ENCODE results near the gene PLEKHF1.

The PLEKHF1 gene

DNA sequence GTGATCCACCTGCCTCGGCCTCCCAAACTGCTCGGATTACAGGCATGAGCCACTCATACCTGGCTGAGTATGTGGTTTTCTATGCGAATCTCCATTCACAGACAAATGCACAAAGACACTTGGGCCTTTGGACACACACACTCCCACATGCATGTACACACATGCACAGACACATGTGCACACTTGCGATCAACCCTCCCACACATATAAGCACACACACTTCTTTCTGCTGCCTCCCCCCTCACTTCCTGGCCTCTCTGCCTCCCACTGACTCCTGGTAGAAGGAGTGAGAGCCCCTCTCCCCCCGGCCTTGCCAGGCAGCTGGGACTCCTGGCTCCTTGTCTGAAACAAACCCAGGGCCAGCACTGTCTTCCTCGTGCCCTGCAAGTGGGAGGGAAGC is 29.3 kb upstream of the PLEKHF1 start:
- DNase-seq = no peak

DNA sequence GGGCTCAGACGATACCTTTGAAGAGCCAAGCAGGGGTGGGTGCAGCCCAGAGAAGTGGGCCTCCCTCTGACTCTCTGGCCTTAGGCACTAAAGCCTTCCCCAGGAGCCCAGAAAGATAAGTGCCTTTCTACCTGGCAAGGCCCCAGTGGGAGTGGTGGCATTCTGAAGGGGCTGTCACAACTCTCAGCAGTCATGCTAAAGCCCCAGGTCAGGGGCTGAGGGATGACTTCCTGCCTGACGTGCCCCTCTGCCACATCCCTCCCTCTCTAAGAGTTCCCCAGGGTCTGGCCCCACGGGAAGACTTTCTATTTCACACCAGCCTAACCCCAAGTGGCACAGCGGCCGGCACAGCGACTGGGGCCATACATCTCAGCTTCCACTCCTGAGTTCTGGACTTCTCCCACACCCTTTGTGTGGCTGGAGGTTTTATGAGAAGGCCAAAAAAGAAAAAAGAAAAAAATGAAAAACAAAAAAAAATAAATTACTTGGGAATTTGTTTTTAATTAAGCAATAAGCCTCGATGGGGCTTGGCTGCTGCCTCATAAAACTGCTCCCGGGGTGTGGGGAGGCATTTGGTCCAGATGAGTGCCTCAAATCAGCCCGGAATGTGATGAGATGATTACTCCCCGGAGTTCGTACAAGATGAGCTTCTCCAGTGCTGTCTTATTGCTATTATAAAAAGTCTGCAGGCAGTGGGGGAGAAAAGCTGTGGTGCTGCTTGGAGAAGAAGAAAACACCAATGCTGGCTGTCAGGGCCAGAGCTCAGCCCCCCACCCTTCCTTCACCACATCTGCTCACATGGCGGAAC is 28.5 kb upstream of the PLEKHF1 start:
- no peak for DNase-seq

DNA sequence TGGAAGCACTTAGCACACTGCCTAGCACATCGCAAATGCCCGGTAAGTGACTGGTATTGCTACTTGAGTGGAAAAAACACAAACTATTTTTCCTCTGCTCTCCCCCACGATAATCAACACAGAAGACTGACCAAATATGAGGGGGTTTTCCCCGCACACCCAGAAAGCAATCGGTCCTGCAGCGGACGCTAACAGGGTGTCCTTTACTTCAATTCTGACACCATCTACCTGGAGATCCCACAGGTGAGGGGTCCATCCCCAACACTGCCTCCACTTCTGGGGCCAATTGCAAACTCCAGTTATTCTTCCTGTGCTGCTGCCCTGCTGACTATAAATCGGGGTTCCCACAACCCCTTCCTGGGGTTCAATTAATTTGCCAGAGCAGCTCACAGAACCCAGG is 26.2 kb upstream of the PLEKHF1 start:
- DNase-seq = no peak

- DNase-seq = no peak
Observed at GRCh38 chr19:29640231-29640630, 25.0 kb upstream of the PLEKHF1 start.

GRCh38 chr19:29641597-29641996 is 23.7 kb upstream of the PLEKHF1 start:
- no peak for DNase-seq

- DNase-seq = no peak
Observed at GRCh38 chr19:29643361-29643935, 21.8 kb upstream of the PLEKHF1 start.

DNA sequence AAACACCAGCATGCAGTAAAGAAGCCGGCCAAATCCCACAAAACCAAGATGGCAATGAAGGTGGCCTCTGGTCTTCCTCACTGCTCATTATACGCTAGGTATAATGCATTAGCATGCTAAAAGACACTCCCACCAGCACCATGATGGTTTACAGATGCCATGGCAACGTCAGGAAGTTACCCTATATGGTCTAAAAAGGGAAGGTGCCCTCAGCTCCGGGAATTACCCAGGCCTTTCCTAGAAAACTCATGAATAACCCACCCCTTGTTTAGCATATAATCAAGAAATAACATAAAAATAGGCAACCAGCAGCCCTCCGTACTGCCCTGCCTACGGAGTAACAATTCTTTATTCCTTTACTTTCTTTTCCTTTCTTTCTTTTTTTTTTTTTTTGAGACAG is 21.1 kb upstream of the PLEKHF1 start:
- no peak for DNase-seq

GRCh38 chr19:29645491-29645867 is 19.8 kb upstream of the PLEKHF1 start:
- no peak for DNase-seq

DNA sequence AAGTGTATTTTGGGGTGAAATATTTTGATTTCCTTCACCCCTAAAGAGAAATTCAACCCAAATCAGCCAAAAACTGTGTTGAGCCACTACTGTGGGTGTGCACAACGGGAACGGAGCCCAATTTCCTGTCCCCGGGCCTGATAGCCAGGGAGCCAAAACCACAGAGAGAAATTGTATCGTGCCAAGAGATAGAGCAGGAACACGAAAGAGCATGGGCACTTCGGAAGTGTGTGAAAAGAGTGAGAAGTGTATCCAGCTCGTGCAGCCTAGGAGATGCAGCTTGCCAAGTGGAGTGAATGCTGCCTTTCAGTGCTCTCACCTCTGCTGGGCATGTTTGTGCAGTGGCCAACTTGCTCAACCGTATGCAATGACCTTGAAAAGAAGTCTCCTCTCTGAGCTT is 19.4 kb upstream of the PLEKHF1 start:
- DNase-seq = no peak

- no peak for DNase-seq
Observed at GRCh38 chr19:29650772-29651387, 14.4 kb upstream of the PLEKHF1 start.

DNA sequence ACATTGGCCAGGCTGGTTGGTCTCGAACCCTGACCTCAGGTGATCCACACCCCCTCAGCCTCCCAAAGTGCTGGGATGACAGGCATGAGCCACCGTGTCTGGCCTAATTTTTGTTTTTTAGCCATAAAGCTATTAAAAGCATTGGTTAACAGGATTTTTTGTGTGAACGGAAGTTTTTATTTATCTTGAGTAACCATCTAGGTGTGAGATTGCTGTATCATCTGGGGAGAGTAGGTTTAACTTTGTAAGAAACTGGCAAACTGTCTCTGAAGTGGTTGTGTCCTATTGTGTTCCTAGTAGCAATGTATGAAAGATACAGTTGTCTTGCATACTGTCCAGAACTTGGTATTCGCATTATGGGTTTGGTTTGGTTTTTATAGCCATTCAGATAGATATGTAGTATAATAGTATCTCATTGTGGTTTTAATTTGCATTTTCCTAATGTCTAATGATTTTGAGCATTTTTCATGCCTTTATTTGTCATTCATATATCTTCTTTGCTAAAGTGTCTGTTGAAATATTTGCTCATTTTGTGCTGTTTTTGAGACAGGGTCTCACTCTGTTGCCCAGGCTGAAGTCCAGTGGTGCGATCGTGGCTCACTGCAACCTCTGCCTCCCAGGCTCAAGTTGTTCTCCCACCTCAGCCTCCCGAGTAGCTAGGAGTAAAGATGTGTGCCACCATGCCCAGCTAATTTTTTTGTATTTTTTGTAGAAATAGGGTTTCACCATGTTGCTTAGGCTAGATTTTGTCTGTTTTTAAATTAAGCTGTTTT is 13.5 kb upstream of the PLEKHF1 start:
- no peak for DNase-seq

DNA sequence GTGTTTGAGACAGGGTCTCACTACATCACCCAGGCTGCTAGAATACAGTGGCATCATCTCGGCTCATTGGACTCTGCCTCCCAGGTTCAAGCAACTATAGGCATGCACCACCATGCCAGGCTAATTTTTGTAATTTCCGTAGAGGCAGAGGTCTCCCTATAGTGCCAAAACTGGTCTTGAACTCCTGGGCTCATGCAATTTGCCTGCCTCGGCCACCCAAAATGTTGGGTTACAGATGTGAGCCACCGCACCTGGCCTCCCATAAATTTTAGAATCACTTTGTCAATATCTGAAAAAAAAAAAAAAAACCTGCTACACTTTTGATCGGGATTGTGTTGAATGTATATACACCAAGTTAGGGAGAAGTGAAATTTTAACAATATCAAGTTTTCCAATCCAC is 11.9 kb upstream of the PLEKHF1 start:
- DNase-seq = no peak

GRCh38 chr19:29655648-29656335 is 9.5 kb upstream of the PLEKHF1 start:
- DNase-seq = no peak

- no peak for DNase-seq
Observed at GRCh38 chr19:29658221-29658991, 6.9 kb upstream of the PLEKHF1 start.

- no peak for DNase-seq
Observed at GRCh38 chr19:29660835-29661234, 4.4 kb upstream of the PLEKHF1 start.

DNA sequence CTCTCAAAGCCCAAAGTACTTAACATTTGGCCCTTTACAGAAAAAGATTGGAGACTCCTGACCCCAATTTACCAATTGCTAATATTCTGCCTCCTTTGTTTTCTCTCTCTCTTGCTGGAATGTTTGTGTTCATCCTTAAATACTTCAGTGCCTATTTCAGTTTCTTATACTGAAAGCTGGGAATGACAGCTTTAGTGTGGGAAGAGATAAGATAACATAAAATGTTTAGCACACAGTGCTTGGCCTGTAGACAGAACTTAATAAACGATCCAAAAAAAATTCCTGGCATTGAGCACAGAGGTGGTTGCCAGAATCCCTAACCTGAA is 3.0 kb upstream of the PLEKHF1 start:
- no peak for DNase-seq

DNA sequence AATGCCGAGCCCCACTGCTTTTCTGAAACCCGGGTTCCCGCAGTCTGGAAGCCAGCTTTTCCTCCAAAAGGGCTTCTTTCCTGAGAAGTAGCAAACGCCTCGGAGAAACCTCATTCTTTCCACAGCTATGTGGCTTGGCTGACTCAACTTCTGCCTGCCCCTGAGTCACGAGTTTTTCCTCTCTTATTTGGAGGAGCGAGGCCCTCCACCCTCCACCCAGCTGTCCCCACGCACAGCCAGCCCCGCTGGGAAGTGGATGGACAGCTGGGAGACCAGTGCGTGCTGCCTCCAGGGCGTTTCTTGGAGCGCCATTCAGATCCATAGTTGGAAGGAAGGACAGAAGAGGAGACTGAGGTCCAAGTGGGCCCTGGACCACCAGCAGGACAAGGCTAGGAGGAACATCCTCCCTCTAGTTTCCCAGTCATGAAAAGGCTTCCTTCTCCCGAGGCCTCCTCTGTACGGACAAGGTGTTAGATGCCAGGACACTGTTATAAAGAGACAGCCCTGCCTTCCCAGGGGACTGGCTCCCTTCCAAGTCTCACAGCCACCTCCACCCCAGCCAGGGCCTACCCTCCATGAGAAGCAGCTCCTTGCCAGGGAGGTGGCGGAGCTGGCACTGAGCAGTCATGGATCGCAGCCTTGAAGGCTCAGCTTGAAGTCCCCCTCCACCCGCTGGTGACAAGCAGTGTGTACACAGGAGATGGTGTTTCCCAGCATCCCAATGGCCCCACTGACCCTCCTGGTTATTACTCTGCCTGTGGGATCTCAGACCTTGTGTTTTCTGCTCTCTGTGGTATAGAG is 2.5 kb upstream of the PLEKHF1 start:
- DNase-seq = peak; percentile 48

DNA sequence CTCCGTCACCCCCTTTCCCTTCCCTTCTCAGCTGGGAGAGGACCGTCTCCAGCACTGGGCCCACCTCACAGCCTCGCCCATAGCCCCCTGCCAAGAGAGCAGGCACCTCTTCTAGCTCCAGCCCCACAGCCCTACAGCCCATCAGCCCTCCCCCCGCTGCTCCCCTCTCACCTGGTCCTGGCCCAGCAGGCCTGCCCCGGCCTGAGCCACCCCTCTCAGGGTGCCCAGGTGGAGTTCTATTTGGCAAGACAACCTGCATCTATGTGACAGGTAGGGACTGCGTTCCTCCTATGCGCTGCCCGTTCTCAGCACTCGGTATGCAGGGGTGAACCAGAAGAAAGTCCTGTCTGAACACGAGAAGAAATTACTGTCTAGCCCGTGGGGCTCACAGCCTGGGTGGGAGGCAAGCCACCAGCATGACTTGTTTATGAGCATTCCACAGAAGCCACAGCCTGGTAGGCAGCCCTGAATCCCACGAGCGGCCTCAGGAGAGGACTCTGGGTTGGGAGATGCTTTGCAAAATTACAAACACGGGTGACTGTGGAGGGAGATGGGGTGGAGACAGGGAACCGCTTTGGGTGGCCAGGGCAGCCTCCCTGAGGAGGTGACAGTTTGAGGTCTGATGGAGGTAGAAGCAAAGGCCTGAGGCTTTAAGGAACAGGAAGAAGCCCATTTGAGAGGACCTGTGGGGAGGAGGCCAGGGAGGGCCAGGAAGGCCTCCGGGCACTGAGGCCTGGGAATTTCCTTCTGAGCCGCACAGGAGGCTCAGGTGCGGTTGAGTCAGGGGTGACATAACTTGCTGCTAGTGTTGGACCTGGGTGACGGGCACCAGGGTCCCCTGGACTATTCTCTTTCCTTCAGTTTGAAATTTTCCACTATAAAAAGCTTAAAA is 1.2 kb upstream of the PLEKHF1 start:
- DNase-seq = no peak

GRCh38 chr19:29664753-29665214 is 477 bp upstream of the PLEKHF1 start:
- DNase-seq = no peak

Measured in NCI-H2029 (cell line).